NCI-H526 (cell line): ENCODE results near the gene ZNF574.
A peak's percentile ranks its signal among the peaks of the same experiment; 100 is the strongest.
"Not testable (repeated sequence)": the region's sequence is repeated elsewhere in the genome, so short reads cannot be mapped to it uniquely, and the experiment has no call there.

ENCODE experiments used
- DNase-seq, 2 experiments: peaks; one replicate each; lab custom pipeline; 2025; lab: John Stamatoyannopoulos, UW

Gene ZNF574

GRCh38 chr19:42099336-42099925 lies 23.5 kb downstream of the ZNF574 start:
- DNase-seq: no peak

GRCh38 chr19:42100241-42100640 lies 24.3 kb downstream of the ZNF574 start:
- not testable (repeated sequence) for DNase-seq

- DNase-seq: no peak
Measured at GRCh38 chr19:42102877-42103276, 26.9 kb downstream of the ZNF574 start.

GRCh38 chr19:42105368-42105767 lies 29.4 kb downstream of the ZNF574 start:
- DNase-seq: no peak

- peak; percentile 88 to 94 for DNase-seq
Measured at GRCh38 chr19:42108527-42109389, 32.8 kb downstream of the ZNF574 start.

GRCh38 chr19:42109896-42110295 lies 33.9 kb downstream of the ZNF574 start:
- DNase-seq: no peak

- DNase-seq: no peak
Measured at GRCh38 chr19:42110658-42111057, 34.7 kb downstream of the ZNF574 start.

- no peak for DNase-seq
Measured at GRCh38 chr19:42111384-42111783, 35.4 kb downstream of the ZNF574 start.

GRCh38 chr19:42111811-42112210 lies 35.8 kb downstream of the ZNF574 start:
- DNase-seq: no peak

- DNase-seq: peak; percentile 93 to 97
Measured at GRCh38 chr19:42113641-42114348, 37.8 kb downstream of the ZNF574 start.

GRCh38 chr19:42114412-42114811 lies 38.4 kb downstream of the ZNF574 start:
- peak; percentile 95 to 98 for DNase-seq

- DNase-seq: no peak
Measured at GRCh38 chr19:42115219-42115618, 39.3 kb downstream of the ZNF574 start.

GRCh38 chr19:42115705-42116104 lies 39.7 kb downstream of the ZNF574 start:
- DNase-seq: peak in 1 of 2 experiments; percentile 33

GRCh38 chr19:42116308-42117075 lies 40.5 kb downstream of the ZNF574 start:
- DNase-seq: no peak

- no peak for DNase-seq
Measured at GRCh38 chr19:42117076-42117475, 41.1 kb downstream of the ZNF574 start.

- no peak for DNase-seq
Measured at GRCh38 chr19:42120276-42120980, 44.5 kb downstream of the ZNF574 start.

- no peak for DNase-seq
Measured at GRCh38 chr19:42121036-42121621, 45.2 kb downstream of the ZNF574 start.

GRCh38 chr19:42121656-42122069 lies 45.7 kb downstream of the ZNF574 start:
- no peak for DNase-seq

- DNase-seq: no peak
Measured at GRCh38 chr19:42122691-42123607, 47.0 kb downstream of the ZNF574 start.

- DNase-seq: no peak
Measured at GRCh38 chr19:42123765-42124164, 47.8 kb downstream of the ZNF574 start.
